ENCODE data around the gene TUBG2.

GRCh38 chr17:42706732-42707131, 47.6 kb downstream of the TUBG2 start:
- TF ChIP-seq POU6F1 (CRISPR knock-in tag; IDR thresholded peaks at IDR 0.05; ENCODE audit: borderline replicate concordance, low read depth), result no peak
- TF ChIP-seq ZFP3 (CRISPR knock-in tag; IDR thresholded peaks at IDR 0.05), result no peak
- TF ChIP-seq SNAI2 (CRISPR knock-in tag; IDR thresholded peaks at IDR 0.05), result no peak
- no peak for TF ChIP-seq RARB (CRISPR knock-in tag; IDR thresholded peaks at IDR 0.05)
- no peak for TF ChIP-seq PATZ1 (CRISPR knock-in tag; IDR thresholded peaks at IDR 0.05; ENCODE audit: borderline replicate concordance)
- TF ChIP-seq ISL1 (CRISPR knock-in tag; IDR thresholded peaks at IDR 0.05), result no peak
- TF ChIP-seq ARNTL (CRISPR knock-in tag; IDR thresholded peaks at IDR 0.05; ENCODE audit: borderline replicate concordance, low read depth), result no peak
- TF ChIP-seq ESRRG (CRISPR knock-in tag; IDR thresholded peaks at IDR 0.05), result no peak
- no peak for TF ChIP-seq TCF4 (CRISPR knock-in tag; IDR thresholded peaks at IDR 0.05; ENCODE audit: borderline replicate concordance)
- TF ChIP-seq ZC3H10 (CRISPR knock-in tag; IDR thresholded peaks at IDR 0.05), result no peak
- TF ChIP-seq BACH2 (CRISPR knock-in tag; IDR thresholded peaks at IDR 0.05; ENCODE audit: borderline replicate concordance), result no peak
- TF ChIP-seq GLIS3 (CRISPR knock-in tag; IDR thresholded peaks at IDR 0.05), result no peak
- TF ChIP-seq PPARA (CRISPR knock-in tag; IDR thresholded peaks at IDR 0.05; ENCODE audit: borderline replicate concordance), result no peak
